GM12865 (cell line): ENCODE measurements around the gene ADGRL1.
A peak's percentile ranks its signal among the peaks of the same experiment; 100 is the strongest.
"Not testable (repeated sequence)": the region's sequence is repeated elsewhere in the genome, so short reads cannot be mapped to it uniquely, and the experiment has no call there.

ENCODE experiments used
- DNase-seq: peaks from one replicate; pipeline ENCODE4 v3.0.0; 2010; ENCODE audit warnings: low read depth
- H3K4me3 ChIP-seq: 2 replicates; pipeline ENCODE4 v1.5.1; 2011; ENCODE audit warnings: mild to moderate bottlenecking, low read depth, low read length, control low read depth
- CTCF ChIP-seq: IDR thresholded peaks from 2 replicates; pipeline ENCODE4 v1.5.1; 2011; ENCODE audit warnings: low read length, control low read depth, low read depth, inconsistent platforms; ENCODE audit not compliant: insufficient read depth; ENCODE audit errors: missing control alignments

The ADGRL1 gene

DNA sequence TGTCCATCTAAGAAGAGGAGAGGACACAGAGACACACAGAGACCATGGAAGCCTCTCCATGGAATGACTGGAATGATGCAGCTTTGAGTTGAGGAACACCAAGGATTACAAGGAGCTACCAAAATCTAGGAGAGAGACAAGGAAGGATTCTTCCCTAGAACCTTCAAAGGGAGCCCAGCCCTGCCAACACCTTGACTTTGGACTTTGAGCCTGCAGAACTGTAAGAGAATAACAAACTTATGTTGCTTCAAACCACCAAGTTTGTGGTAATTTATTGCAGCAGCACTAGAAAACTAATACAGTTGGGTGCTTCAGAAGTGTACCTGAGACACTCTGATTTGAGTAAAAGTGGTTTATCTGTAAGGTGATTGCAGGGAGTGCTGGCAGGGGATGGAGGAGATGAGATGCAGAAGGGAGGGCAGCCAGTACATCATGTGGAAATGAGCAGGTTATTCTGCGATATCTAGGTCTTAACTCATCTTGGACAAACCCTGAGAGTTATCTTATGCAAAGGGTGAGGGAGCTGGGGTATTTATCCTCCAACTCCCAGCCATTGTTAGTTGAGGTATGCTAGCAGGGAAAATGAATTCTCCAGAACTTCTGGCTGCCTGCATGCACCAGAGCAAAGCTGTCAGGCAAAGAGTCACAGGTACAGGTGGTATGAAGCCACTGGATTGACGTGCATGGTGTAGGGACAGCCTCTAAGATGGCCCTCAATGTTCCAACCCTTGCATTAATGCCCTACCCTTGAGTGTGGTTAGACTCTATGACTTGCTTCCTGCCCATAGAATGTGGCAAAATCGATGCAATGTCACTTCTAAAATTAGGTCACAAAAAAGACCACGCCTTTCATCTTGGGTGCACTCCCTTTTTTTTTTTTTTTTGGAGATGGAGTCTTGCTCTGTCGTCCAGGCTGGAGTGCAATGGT lies 31.3 kb upstream of the ADGRL1 start:
- no peak for TF ChIP-seq CTCF
- H3K4me3 ChIP-seq: no peak overlapping the region
- no peak for DNase-seq

- DNase-seq, H3K4me3 ChIP-seq: not testable (repeated sequence)
Observed at GRCh38 chr19:14232945-14233344, 27.0 kb upstream of the ADGRL1 start.

- not testable (repeated sequence) for DNase-seq, H3K4me3 ChIP-seq
Observed at GRCh38 chr19:14228446-14229071, 22.6 kb upstream of the ADGRL1 start.

GRCh38 chr19:14226498-14226897 lies 20.5 kb upstream of the ADGRL1 start:
- not testable (repeated sequence) for DNase-seq

GRCh38 chr19:14222886-14223285 lies 16.9 kb upstream of the ADGRL1 start:
- TF ChIP-seq CTCF: no peak
- DNase-seq: no peak

More at GRCh38 chr19:14226498-14226897, 20.5 kb upstream of the ADGRL1 start:
- not testable (repeated sequence) for H3K4me3 ChIP-seq

DNA sequence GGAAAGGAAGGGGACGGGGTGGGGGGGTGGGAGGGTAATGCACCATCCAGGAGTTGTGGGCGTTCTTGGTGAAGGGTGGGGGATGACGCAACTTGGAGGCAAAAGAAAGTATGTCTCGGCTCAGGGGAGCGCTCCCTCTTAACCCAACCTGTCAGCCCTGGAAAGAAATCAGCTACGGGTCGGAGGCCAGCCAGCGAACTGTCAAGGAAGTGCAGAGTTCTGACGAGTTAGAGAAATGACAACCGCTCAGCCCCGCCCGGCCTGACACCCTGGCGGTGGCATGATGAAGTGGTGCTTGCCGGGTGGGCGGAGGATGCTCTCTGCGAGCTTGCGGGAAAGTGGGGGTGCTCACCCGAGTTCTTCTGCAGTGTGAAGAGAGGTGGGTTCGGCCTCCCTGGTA lies 15.4 kb upstream of the ADGRL1 start:
- not testable (repeated sequence) for H3K4me3 ChIP-seq
- DNase-seq: peak; percentile 67
- peak; percentile 53 for TF ChIP-seq CTCF

More at GRCh38 chr19:14222886-14223285, 16.9 kb upstream of the ADGRL1 start:
- H3K4me3 ChIP-seq: no peak overlapping the region

- no peak for DNase-seq
- TF ChIP-seq CTCF: no peak
- H3K4me3 ChIP-seq: no peak overlapping the region
Observed at GRCh38 chr19:14218620-14219330, 12.8 kb upstream of the ADGRL1 start.

GRCh38 chr19:14217886-14218285 lies 11.9 kb upstream of the ADGRL1 start:
- not testable (repeated sequence) for DNase-seq

More at GRCh38 chr19:14217886-14218285, 11.9 kb upstream of the ADGRL1 start:
- not testable (repeated sequence) for H3K4me3 ChIP-seq
